ENCODE measurements around the gene RSPO4.

DNA sequence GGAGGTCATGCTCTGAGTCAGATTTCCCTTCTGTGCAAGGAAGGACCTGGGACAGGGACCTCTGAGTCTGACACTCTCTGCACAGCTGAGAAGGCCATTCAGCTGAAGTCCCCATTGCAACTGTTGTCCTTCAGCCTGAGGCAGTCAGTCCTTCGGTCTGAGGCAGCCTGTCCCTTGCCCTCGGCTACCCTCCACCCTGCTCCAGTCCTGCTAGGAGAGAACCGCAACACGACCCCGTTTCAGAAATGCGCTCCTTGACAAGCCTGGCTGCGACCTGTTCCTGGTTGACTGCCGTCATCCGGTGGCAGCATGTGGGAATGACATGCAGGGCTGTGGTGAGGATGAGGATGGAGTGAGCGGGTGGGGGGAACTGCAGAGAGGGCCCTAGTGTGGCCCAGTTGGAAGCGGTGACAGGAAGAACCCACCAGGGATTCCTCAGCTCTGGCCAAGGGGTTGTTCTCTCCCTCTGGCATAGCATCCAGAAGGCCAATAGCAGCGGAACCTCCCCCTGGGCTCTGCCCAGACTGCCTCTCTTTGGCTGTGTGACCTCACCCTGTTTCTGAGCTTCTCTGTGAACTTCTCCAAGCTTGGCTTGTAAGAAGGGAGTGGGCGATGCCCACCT, 45.7 kb downstream of the RSPO4 start:
- TF ChIP-seq, protein P1, sequence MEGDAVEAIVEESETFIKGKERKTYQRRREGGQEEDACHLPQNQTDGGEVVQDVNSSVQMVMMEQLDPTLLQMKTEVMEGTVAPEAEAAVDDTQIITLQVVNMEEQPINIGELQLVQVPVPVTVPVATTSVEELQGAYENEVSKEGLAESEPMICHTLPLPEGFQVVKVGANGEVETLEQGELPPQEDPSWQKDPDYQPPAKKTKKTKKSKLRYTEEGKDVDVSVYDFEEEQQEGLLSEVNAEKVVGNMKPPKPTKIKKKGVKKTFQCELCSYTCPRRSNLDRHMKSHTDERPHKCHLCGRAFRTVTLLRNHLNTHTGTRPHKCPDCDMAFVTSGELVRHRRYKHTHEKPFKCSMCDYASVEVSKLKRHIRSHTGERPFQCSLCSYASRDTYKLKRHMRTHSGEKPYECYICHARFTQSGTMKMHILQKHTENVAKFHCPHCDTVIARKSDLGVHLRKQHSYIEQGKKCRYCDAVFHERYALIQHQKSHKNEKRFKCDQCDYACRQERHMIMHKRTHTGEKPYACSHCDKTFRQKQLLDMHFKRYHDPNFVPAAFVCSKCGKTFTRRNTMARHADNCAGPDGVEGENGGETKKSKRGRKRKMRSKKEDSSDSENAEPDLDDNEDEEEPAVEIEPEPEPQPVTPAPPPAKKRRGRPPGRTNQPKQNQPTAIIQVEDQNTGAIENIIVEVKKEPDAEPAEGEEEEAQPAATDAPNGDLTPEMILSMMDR (IDR thresholded peaks at IDR 0.05) = peak in 5 of 7 experiments; percentile 92 to 99 (median 97)
- no peak for TF ChIP-seq POLR2A (IDR thresholded peaks at IDR 0.05)

Data from stomach (tissue), 4 donors.